Neural progenitor cell (in vitro differentiated cells): Measurements from ENCODE around the gene WWOX.
"Not testable (repeated sequence)": the region's sequence is repeated elsewhere in the genome, so short reads cannot be mapped to it uniquely, and the experiment has no call there.

Experiments used
- EZH2 ChIP-seq: fragments of 200-600 bp; sonication (generic); IDR thresholded peaks from 2 replicates; pipeline ENCODE4 v1.6.1; 2017; ENCODE audit warnings: antibody characterized with exemption, mild to moderate bottlenecking, moderate library complexity
- EZH2phosphoT487 ChIP-seq: fragments of 200-600 bp; sonication (generic); IDR thresholded peaks from 2 replicates; pipeline ENCODE4 v1.6.1; 2017; ENCODE audit warnings: antibody characterized with exemption
- TF ChIP-seq, protein P1 (sequence below): fragments of 200-600 bp; sonication (generic); IDR thresholded peaks from 2 replicates; pipeline ENCODE4 v1.5.1; 2017; ENCODE audit warnings: antibody characterized with exemption, mild to moderate bottlenecking

DNA sequence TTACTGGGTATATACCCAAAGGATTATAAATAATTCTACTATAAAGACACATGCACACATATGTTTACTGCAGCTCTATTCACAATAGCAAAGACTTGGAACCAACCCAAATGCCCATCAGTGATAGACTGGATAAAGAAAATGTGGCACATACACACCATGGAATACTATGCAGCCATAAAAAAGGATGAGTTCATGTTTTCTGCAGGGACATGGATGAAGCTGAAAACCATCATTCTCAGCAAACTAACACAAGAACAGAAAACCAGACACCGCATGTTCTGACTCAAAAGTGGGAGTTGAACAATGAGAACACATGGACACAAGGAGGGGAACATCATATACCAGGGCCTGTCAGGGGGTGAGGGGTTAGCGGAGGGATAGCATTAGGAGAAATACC, 1146.2 kb downstream of the WWOX start:
- TF ChIP-seq, protein P1, sequence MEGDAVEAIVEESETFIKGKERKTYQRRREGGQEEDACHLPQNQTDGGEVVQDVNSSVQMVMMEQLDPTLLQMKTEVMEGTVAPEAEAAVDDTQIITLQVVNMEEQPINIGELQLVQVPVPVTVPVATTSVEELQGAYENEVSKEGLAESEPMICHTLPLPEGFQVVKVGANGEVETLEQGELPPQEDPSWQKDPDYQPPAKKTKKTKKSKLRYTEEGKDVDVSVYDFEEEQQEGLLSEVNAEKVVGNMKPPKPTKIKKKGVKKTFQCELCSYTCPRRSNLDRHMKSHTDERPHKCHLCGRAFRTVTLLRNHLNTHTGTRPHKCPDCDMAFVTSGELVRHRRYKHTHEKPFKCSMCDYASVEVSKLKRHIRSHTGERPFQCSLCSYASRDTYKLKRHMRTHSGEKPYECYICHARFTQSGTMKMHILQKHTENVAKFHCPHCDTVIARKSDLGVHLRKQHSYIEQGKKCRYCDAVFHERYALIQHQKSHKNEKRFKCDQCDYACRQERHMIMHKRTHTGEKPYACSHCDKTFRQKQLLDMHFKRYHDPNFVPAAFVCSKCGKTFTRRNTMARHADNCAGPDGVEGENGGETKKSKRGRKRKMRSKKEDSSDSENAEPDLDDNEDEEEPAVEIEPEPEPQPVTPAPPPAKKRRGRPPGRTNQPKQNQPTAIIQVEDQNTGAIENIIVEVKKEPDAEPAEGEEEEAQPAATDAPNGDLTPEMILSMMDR = not testable (repeated sequence)
- TF ChIP-seq EZH2, EZH2phosphoT487: not testable (repeated sequence)
